ENCODE results near the gene MAN2A1. TPM values are rescaled to one million over a fixed set of nuclear protein-coding genes. Genes with fewer than 3 reads are reported as not detected.

Gene MAN2A1
- total and polyA plus RNA-seq, 2 experiments from 2014 or later: 4.4 to 8.6 TPM

DNA sequence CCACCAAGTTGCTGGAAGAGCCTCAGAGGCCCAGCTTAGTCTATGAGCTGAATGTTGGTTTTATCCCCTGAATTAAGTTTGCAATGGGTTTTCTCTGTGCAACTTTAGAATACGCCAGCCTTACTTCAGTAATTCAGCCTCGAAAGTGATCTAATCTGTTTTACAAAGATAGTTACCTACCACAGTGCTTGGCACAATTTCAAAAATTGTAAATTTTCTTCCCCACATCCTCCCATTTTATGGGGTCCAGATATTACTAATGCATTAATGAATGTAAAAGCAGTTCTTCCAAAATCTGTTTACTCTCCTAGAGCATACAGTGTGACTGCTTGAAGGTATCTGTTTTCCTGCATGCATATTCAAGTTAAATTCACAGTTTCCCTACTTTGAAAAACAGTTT, 172.6 kb downstream of the MAN2A1 start:
- no peak for TF ChIP-seq CTCF (IDR thresholded peaks at IDR 0.05; ENCODE audit: low read depth, low read length)
- no peaks in the 10 kb centered on the region for H3K9me3 ChIP-seq (ENCODE audit: low read depth)
- H3K27ac ChIP-seq: no peak overlapping the region
- no peak overlapping the region for H3K4me3 ChIP-seq
- H3K4me1 ChIP-seq (ENCODE audit: low read depth): no peaks in the 10 kb centered on the region
- DNase-seq (ENCODE audit: low read depth in 1 of 2, low spot score in 1 of 2): no peak
- H3K36me3 ChIP-seq: no peaks in the 10 kb centered on the region
- no peaks in the 10 kb centered on the region for H3K27me3 ChIP-seq

GRCh38 chr5:109863752-109864151, 174.0 kb downstream of the MAN2A1 start:
- no peaks in the 10 kb centered on the region for H3K36me3 ChIP-seq
- no peaks in the 10 kb centered on the region for H3K27me3 ChIP-seq
- no peaks in the 10 kb centered on the region for H3K4me1 ChIP-seq (ENCODE audit: low read depth)
- H3K27ac ChIP-seq: no peak overlapping the region
- H3K4me3 ChIP-seq: no peak overlapping the region
- TF ChIP-seq CTCF (IDR thresholded peaks at IDR 0.05; ENCODE audit: low read depth, low read length): no peak
- H3K9me3 ChIP-seq (ENCODE audit: low read depth): no peaks in the 10 kb centered on the region
- DNase-seq (ENCODE audit: low read depth in 1 of 2, low spot score in 1 of 2): peak in 1 of 2 donors; percentile 64

- H3K9me3 ChIP-seq (ENCODE audit: low read depth): no peaks in the 10 kb centered on the region
- no peak overlapping the region for H3K27ac ChIP-seq
- no peak overlapping the region for H3K4me3 ChIP-seq
- DNase-seq (ENCODE audit: low read depth in 1 of 2, low spot score in 1 of 2): peak in 1 of 2 donors; percentile 89
- TF ChIP-seq CTCF (IDR thresholded peaks at IDR 0.05; ENCODE audit: low read depth, low read length): no peak
- H3K27me3 ChIP-seq: no peaks in the 10 kb centered on the region
- H3K36me3 ChIP-seq: no peaks in the 10 kb centered on the region
- no peaks in the 10 kb centered on the region for H3K4me1 ChIP-seq (ENCODE audit: low read depth)
These were observed 175.9 kb downstream of the MAN2A1 start for GRCh38 chr5:109865637-109866036.

DNA sequence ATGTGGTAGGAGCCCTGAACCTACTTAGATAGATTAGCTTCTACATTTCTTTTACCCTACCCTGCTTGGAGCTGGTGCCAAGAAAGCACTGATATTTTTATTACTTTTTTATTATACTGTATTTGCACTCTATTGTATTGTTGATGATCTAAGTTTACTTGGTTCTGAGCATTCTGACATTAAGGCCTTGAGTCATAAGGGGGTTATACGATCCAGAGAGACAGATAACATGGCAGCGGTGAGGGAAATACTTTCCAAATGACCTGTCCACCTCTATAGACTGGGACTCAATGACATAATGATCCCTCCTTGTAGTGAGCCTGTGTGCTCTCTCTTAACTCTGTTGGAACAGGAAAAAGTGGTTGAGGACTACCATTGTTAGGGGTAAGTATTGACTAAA, 176.3 kb downstream of the MAN2A1 start:
- no peak for TF ChIP-seq CTCF (IDR thresholded peaks at IDR 0.05; ENCODE audit: low read depth, low read length)
- H3K27ac ChIP-seq: no peak overlapping the region
- H3K27me3 ChIP-seq: no peaks in the 10 kb centered on the region
- no peaks in the 10 kb centered on the region for H3K36me3 ChIP-seq
- no peaks in the 10 kb centered on the region for H3K9me3 ChIP-seq (ENCODE audit: low read depth)
- no peak overlapping the region for H3K4me3 ChIP-seq
- peak in 1 of 2 donors; percentile 51 for DNase-seq (ENCODE audit: low read depth in 1 of 2, low spot score in 1 of 2)
- no peaks in the 10 kb centered on the region for H3K4me1 ChIP-seq (ENCODE audit: low read depth)

DNA sequence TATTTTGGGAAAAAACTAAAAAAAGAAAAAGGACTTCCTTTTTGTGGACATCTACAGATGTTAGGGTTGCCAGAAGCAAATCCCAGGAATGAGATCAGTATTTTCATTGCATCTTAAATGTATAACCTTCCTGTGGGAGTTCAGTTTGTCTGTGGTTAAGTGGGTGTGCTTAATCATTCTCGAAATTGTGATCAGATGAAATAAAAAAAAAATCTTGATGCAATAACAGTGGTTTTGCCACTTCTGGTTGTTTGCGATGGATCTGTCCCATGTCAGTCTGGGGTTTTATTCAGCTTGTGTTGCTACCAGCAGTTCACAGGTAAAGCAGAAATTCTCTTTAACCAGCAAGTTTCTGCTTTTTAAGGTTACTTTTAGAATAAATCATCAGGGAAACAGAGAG, 179.0 kb downstream of the MAN2A1 start:
- H3K27me3 ChIP-seq: no peaks in the 10 kb centered on the region
- H3K4me1 ChIP-seq (ENCODE audit: low read depth): no peaks in the 10 kb centered on the region
- no peaks in the 10 kb centered on the region for H3K36me3 ChIP-seq
- peak in 1 of 2 donors; percentile 25 for DNase-seq (ENCODE audit: low read depth in 1 of 2, low spot score in 1 of 2)
- no peak overlapping the region for H3K4me3 ChIP-seq
- no peak for TF ChIP-seq CTCF (IDR thresholded peaks at IDR 0.05; ENCODE audit: low read depth, low read length)
- no peaks in the 10 kb centered on the region for H3K9me3 ChIP-seq (ENCODE audit: low read depth)
- no peak overlapping the region for H3K27ac ChIP-seq

GRCh38 chr5:109873687-109874086, 184.0 kb downstream of the MAN2A1 start:
- H3K27me3 ChIP-seq: no peaks in the 10 kb centered on the region
- no peak overlapping the region for H3K4me3 ChIP-seq
- TF ChIP-seq CTCF (IDR thresholded peaks at IDR 0.05; ENCODE audit: low read depth, low read length): no peak
- no peak for DNase-seq (ENCODE audit: low read depth in 1 of 2, low spot score in 1 of 2)
- H3K4me1 ChIP-seq (ENCODE audit: low read depth): no peaks in the 10 kb centered on the region
- no peaks in the 10 kb centered on the region for H3K36me3 ChIP-seq
- no peak overlapping the region for H3K27ac ChIP-seq
- H3K9me3 ChIP-seq (ENCODE audit: low read depth): no peaks in the 10 kb centered on the region
